Naive thymus-derived CD4-positive, alpha-beta T cell (primary cell): ENCODE results near the gene NEK9. TPM values are rescaled to one million over a fixed set of nuclear protein-coding genes. Genes with fewer than 3 reads are reported as not detected.
"Not testable (repeated sequence)": the region's sequence is repeated elsewhere in the genome, so short reads cannot be mapped to it uniquely, and the experiment has no call there.

ENCODE experiments used
- ATAC-seq: fragments of 150-1000 bp; cut with Tn5 transposase; 2 replicates; pipeline ENCODE4 v1.10.0; 2021; ENCODE audit warnings: mild to moderate bottlenecking, moderate library complexity
- CTCF ChIA-PET: fragments of 350-600 bp; sonication (Branson Sonifier 250); formaldehyde crosslinking; loops from one replicate; lab custom pipeline; 2021; ENCODE audit warnings: antibody characterized with exemption; lab: Charles Lee
- POLR2A ChIA-PET: fragments of 350-600 bp; sonication (Branson Sonifier 250); formaldehyde crosslinking; loops from one replicate; lab custom pipeline; 2021; ENCODE audit warnings: antibody characterized with exemption, inconsistent platforms; lab: Charles Lee
- DNase-seq, 9 donors: peaks; one replicate each; pipeline versions ENCODE4 v3.0.0 to v3.0.0-alpha.2; 2020 to 2022; ENCODE audit warnings: mixed read lengths in 1 of 9
- H3K27ac ChIP-seq: one replicate; pipeline ENCODE4 v1.7.0; 2013; ENCODE audit warnings: mild to moderate bottlenecking, low read depth, low read length, moderate library complexity
- H3K27me3 ChIP-seq, 2 donors: one replicate each; pipeline ENCODE4 v1.7.0; 2013; ENCODE audit warnings: low read length in 2 of 2, mild to moderate bottlenecking in 2 of 2, moderate library complexity in 2 of 2; ENCODE audit not compliant: control insufficient read depth in 2 of 2, insufficient read depth in 2 of 2
- H3K36me3 ChIP-seq, 3 experiments: 1 replicate in 2 of 3; 2 replicates in 1 of 3; pipeline ENCODE4 v1.7.0; 2013; ENCODE audit warnings: low read length in 3 of 3, mild to moderate bottlenecking in 3 of 3, moderate library complexity in 1 of 3; ENCODE audit not compliant: insufficient read depth in 3 of 3, control insufficient read depth in 2 of 3
- H3K4me1 ChIP-seq, 2 donors: one replicate each; pipeline ENCODE4 v1.7.0; 2013; ENCODE audit warnings: low read length in 2 of 2, mild to moderate bottlenecking in 2 of 2, moderate library complexity in 1 of 2; ENCODE audit not compliant: control insufficient read depth in 2 of 2, insufficient read depth in 2 of 2
- H3K4me3 ChIP-seq: 2 replicates; pipeline ENCODE4 v1.7.0; 2013; ENCODE audit warnings: mild to moderate bottlenecking, low read length
- H3K9me3 ChIP-seq, 3 experiments: 1 replicate in 2 of 3; 2 replicates in 1 of 3; pipeline ENCODE4 v1.7.0; 2013; ENCODE audit warnings: low read length in 3 of 3; ENCODE audit not compliant: control insufficient read depth in 2 of 3
- H3K27ac Mint-ChIP-seq, 9 donors: one replicate each; pipeline ENCODE4 v1.8.0; 2020 to 2022; ENCODE audit warnings: mixed read lengths in 9 of 9, mild to moderate bottlenecking in 8 of 9, moderate library complexity in 5 of 9, inconsistent platforms in 2 of 9
- H3K27me3 Mint-ChIP-seq, 5 donors: one replicate each; pipeline ENCODE4 v1.8.0; 2021 to 2022; ENCODE audit warnings: mixed read lengths in 5 of 5, mild to moderate bottlenecking in 1 of 5
- H3K36me3 Mint-ChIP-seq, 5 donors: one replicate each; pipeline ENCODE4 v1.8.0; 2020 to 2022; ENCODE audit warnings: mixed read lengths in 5 of 5, mild to moderate bottlenecking in 3 of 5, inconsistent platforms in 1 of 5
- H3K4me1 Mint-ChIP-seq, 7 donors: one replicate each; pipeline ENCODE4 v1.8.0; 2020 to 2022; ENCODE audit warnings: mixed read lengths in 7 of 7, mild to moderate bottlenecking in 3 of 7, inconsistent platforms in 1 of 7
- H3K4me3 Mint-ChIP-seq, 10 donors: one replicate each; pipeline ENCODE4 v1.8.0; 2020 to 2022; ENCODE audit warnings: mild to moderate bottlenecking in 10 of 10, mixed read lengths in 10 of 10, moderate library complexity in 6 of 10, inconsistent platforms in 2 of 10
- H3K9me3 Mint-ChIP-seq, 11 donors: one replicate each; pipeline ENCODE4 v1.8.0; 2020 to 2022; ENCODE audit warnings: mixed read lengths in 11 of 11, mild to moderate bottlenecking in 4 of 11, inconsistent platforms in 1 of 11, moderate library complexity in 1 of 11
- intact Hi-C, 2 donors: fragments of 100-400 bp; cut with micrococcal nuclease; formaldehyde crosslinking; loops; one replicate each; pipeline ENCODE4 v1.15.1; 2023
- polyA plus RNA-seq, 2 donors: library from polyadenylated mRNA; unstranded; fragments of 300-500 nt; fragmentation: Illumina TruSeq; gene quantifications; one replicate each; pipeline ENCODE4 v1.2.3, GENCODE V29; 2021
- total RNA-seq, 6 experiments: library from RNA in 5 of 6; stranded (reverse) in 5 of 6; gene quantifications; 1 replicate in 5 of 6; 2 replicates in 1 of 6; pipeline ENCODE4 v1.2.3 and lab custom pipeline; 2021 to 2026

The NEK9 gene
- total and polyA plus RNA-seq, 7 experiments from 2014 or later: 16.6 to 141 (median 83.4) TPM

- no peak for DNase-seq
- no peak overlapping the region for H3K27ac ChIP-seq
- no peak overlapping the region for H3K4me3 ChIP-seq
- intact Hi-C loops: loop anchor here in 1 of 2 donors (5.0 kb wide), 1 partner anchor 519 kb away; no protein-coding TSS in a partner anchor
- no peaks in the 10 kb centered on the region for H3K9me3 Mint-ChIP-seq
- peaks cover 0 to 7% of the 10 kb centered on the region in 2 donors for H3K4me1 ChIP-seq
- no peaks in the 10 kb centered on the region for H3K27me3 ChIP-seq
- peaks cover 0 to 24% (median 16%) of the 10 kb centered on the region in 3 experiments for H3K36me3 ChIP-seq
- no peaks in the 10 kb centered on the region for H3K9me3 ChIP-seq
- H3K27me3 Mint-ChIP-seq: no peaks in the 10 kb centered on the region
- no peak for ATAC-seq
- no peak overlapping the region for H3K4me3 Mint-ChIP-seq
- H3K36me3 Mint-ChIP-seq: peaks cover 22 to 32% (median 30%) of the 10 kb centered on the region in 5 donors
- ChIA-PET POLR2A (no interaction called here), CTCF (interaction anchor here (0.7 to 6.2 kb wide), 6 partner anchors 9 to 356 kb away, joined by 3 to 40 read pairs (median 5); no protein-coding TSS in a partner anchor)
- peaks cover 7 to 22% (median 19%) of the 10 kb centered on the region in 7 donors for H3K4me1 Mint-ChIP-seq
- peak overlapping the region in 3 of 9 donors; percentile 7 to 83 (median 22) for H3K27ac Mint-ChIP-seq
Measured at GRCh38 chr14:75133597-75133996, 6.7 kb upstream of the NEK9 start.

GRCh38 chr14:75132382-75133086 lies 5.7 kb upstream of the NEK9 start:
- CTCF ChIA-PET: interaction anchor here (0.6 to 3.7 kb wide), 8 partner anchors 10 to 252 kb away, joined by 3 to 20 read pairs (median 10); no protein-coding TSS in a partner anchor
- peak in 7 of 9 donors; percentile 49 to 78 (median 72) for DNase-seq
- H3K4me3 ChIP-seq: no peak overlapping the region
- peaks cover 22 to 32% (median 31%) of the 10 kb centered on the region in 5 donors for H3K36me3 Mint-ChIP-seq
- H3K27ac Mint-ChIP-seq: peak overlapping the region in 5 of 9 donors; percentile 19 to 83 (median 65)
- POLR2A ChIA-PET: interaction anchor here (0.8 kb wide), 1 partner anchor 8 kb away, joined by 5 read pairs; no protein-coding TSS in a partner anchor
- peaks cover 0 to 24% (median 16%) of the 10 kb centered on the region in 3 experiments for H3K36me3 ChIP-seq
- H3K27me3 ChIP-seq: no peaks in the 10 kb centered on the region
- H3K4me1 Mint-ChIP-seq: peaks cover 8 to 24% (median 20%) of the 10 kb centered on the region in 7 donors
- no peak overlapping the region for H3K4me3 Mint-ChIP-seq
- no peaks in the 10 kb centered on the region for H3K9me3 Mint-ChIP-seq
- no peaks in the 10 kb centered on the region for H3K27me3 Mint-ChIP-seq
- no peak overlapping the region for H3K27ac ChIP-seq
- intact Hi-C loops: loop anchor here (1.0 to 5.0 kb wide), 8 partner anchors 100 to 520 kb away; no protein-coding TSS in a partner anchor
- peaks cover 0 to 3% of the 10 kb centered on the region in 2 donors for H3K4me1 ChIP-seq
- peak; percentile 93 for ATAC-seq
- H3K9me3 ChIP-seq: no peaks in the 10 kb centered on the region

- ChIA-PET POLR2A (interaction anchor here (0.6 to 3.5 kb wide), 3 partner anchors 166 to 394 kb away, joined by 3 to 27 read pairs (median 4); partner anchors contain the start of gene BATF), CTCF (interaction anchor here (0.5 to 1.1 kb wide), 5 partner anchors 112 to 330 kb away, joined by 3 to 5 read pairs (median 3); no protein-coding TSS in a partner anchor)
- Histone ChIP-seq H3K9me3 (no peaks in the 10 kb centered on the region), H3K4me1 (peaks cover 20 to 29% of the 10 kb centered on the region in 2 donors), H3K4me3 (no peak overlapping the region), H3K27ac (no peak overlapping the region), H3K27me3 (no peaks in the 10 kb centered on the region), H3K36me3 (peaks cover 0 to 4% (median 2%) of the 10 kb centered on the region in 3 experiments)
- peaks cover 36 to 53% (median 49%) of the 10 kb centered on the region in 7 donors for H3K4me1 Mint-ChIP-seq
- H3K36me3 Mint-ChIP-seq: peaks cover 10 to 24% (median 14%) of the 10 kb centered on the region in 5 donors
- intact Hi-C loops: loop anchor here (5.0 kb wide), 2 partner anchors 434 to 859 kb away; partner anchors contain the start of gene IFT43 (in 1 of the 2)
- H3K27ac Mint-ChIP-seq: peak overlapping the region in 4 of 9 donors; percentile 49 to 98 (median 77)
- no peaks in the 10 kb centered on the region for H3K27me3 Mint-ChIP-seq
- peak overlapping the region in 5 of 10 donors; percentile 7 to 63 (median 38) for H3K4me3 Mint-ChIP-seq
- DNase-seq (no peak), ATAC-seq (no peak)
- no peaks in the 10 kb centered on the region for H3K9me3 Mint-ChIP-seq
Measured at GRCh38 chr14:75128596-75128990, 1.7 kb upstream of the NEK9 start.

GRCh38 chr14:75127903-75128595 lies 1.2 kb upstream of the NEK9 start:
- POLR2A ChIA-PET: interaction anchor here (0.5 to 3.5 kb wide), 5 partner anchors 167 to 394 kb away, joined by 3 to 27 read pairs (median 3); partner anchors contain the start of gene BATF
- H3K4me1 Mint-ChIP-seq: peaks cover 36 to 55% (median 49%) of the 10 kb centered on the region in 7 donors
- no peaks in the 10 kb centered on the region for H3K27me3 ChIP-seq
- CTCF ChIA-PET: interaction anchor here (0.5 to 2.5 kb wide), 3 partner anchors 166 to 173 kb away, joined by 3 to 8 read pairs (median 4); no protein-coding TSS in a partner anchor
- no peaks in the 10 kb centered on the region for H3K27me3 Mint-ChIP-seq
- H3K36me3 ChIP-seq: no peaks in the 10 kb centered on the region
- no peak overlapping the region for H3K4me3 ChIP-seq
- DNase-seq (no peak), ATAC-seq (no peak)
- H3K4me3 Mint-ChIP-seq: peak overlapping the region; percentile 87 to 99 (median 96)
- intact Hi-C loops: loop anchor here (1.0 to 5.0 kb wide), 7 partner anchors 48 to 859 kb away; partner anchors contain the start of genes ERG28 (in 2 of the 2), TMED10 (in 2 of the 2), TTLL5 (in 2 of the 2) and IFT43 (in 1 of the 2)
- peaks cover 22 to 29% of the 10 kb centered on the region in 2 donors for H3K4me1 ChIP-seq
- no peaks in the 10 kb centered on the region for H3K9me3 Mint-ChIP-seq
- H3K27ac Mint-ChIP-seq: peak overlapping the region; percentile 66 to 98 (median 95)
- no peak overlapping the region for H3K27ac ChIP-seq
- H3K36me3 Mint-ChIP-seq: peaks cover 7 to 19% (median 10%) of the 10 kb centered on the region in 5 donors
- no peaks in the 10 kb centered on the region for H3K9me3 ChIP-seq

- ChIA-PET CTCF (interaction anchor here (0.5 to 2.5 kb wide), 4 partner anchors 133 to 178 kb away, joined by 3 to 8 read pairs (median 4); no protein-coding TSS in a partner anchor), POLR2A (interaction anchor here (0.5 to 3.5 kb wide), 8 partner anchors 15 to 1276 kb away, joined by 3 to 27 read pairs (median 3); partner anchors contain the start of genes ERG28, PTGR2 and TTLL5)
- DNase-seq, ATAC-seq, H3K9me3 ChIP-seq, H3K36me3 ChIP-seq, H3K9me3 Mint-ChIP-seq, H3K27me3 Mint-ChIP-seq, H3K27me3 ChIP-seq: not testable (repeated sequence)
- H3K4me1 ChIP-seq: peaks cover 22 to 29% of the 10 kb centered on the region in 2 donors
- Mint-ChIP-seq H3K4me3 (peak overlapping the region; percentile 87 to 99 (median 96)), H3K36me3 (peaks cover 3 to 15% (median 6%) of the 10 kb centered on the region in 5 donors), H3K4me1 (peaks cover 36 to 51% (median 46%) of the 10 kb centered on the region in 7 donors), H3K27ac (peak overlapping the region; percentile 95 to 98 (median 98))
- intact Hi-C loops: loop anchor here (1.0 to 5.0 kb wide), 7 partner anchors 49 to 860 kb away; partner anchors contain the start of genes ERG28 (in 2 of the 2), TMED10 (in 2 of the 2), TTLL5 (in 2 of the 2) and IFT43 (in 1 of the 2)
- peak overlapping the region; percentile 87 for H3K4me3 ChIP-seq
- peak overlapping the region; percentile 89 for H3K27ac ChIP-seq
Measured at GRCh38 chr14:75127474-75127820, 599 bp upstream of the NEK9 start.
